Activated naive CD8-positive, alpha-beta T cell treated with anti-CD3 and anti-CD28 coated beads, Interleukin-2, amount 50 U/mL, for 24 hours (primary cell): ENCODE results near the gene FSIP1.

ENCODE experiments used
- ATAC-seq: fragments of 150-1000 bp; cut with Tn5 transposase; one replicate; pipeline ENCODE4 v1.10.0; 2021
- DNase-seq: peaks from one replicate; pipeline ENCODE4 v3.0.0; 2021
- H3K27ac Mint-ChIP-seq: one replicate; pipeline ENCODE4 v1.8.0; 2021; ENCODE audit warnings: mild to moderate bottlenecking, mixed read lengths
- H3K27me3 Mint-ChIP-seq: one replicate; pipeline ENCODE4 v1.8.0; 2021; ENCODE audit warnings: mixed read lengths
- H3K36me3 Mint-ChIP-seq: one replicate; pipeline ENCODE4 v1.8.0; 2021; ENCODE audit warnings: low read depth, mixed read lengths
- H3K4me1 Mint-ChIP-seq: one replicate; pipeline ENCODE4 v1.8.0; 2021; ENCODE audit warnings: mixed read lengths
- H3K4me3 Mint-ChIP-seq: one replicate; pipeline ENCODE4 v1.8.0; 2021; ENCODE audit warnings: mild to moderate bottlenecking, moderate library complexity, mixed read lengths
- H3K9me3 Mint-ChIP-seq: one replicate; pipeline ENCODE4 v1.8.0; 2021; ENCODE audit warnings: mixed read lengths

FSIP1 gene

DNA sequence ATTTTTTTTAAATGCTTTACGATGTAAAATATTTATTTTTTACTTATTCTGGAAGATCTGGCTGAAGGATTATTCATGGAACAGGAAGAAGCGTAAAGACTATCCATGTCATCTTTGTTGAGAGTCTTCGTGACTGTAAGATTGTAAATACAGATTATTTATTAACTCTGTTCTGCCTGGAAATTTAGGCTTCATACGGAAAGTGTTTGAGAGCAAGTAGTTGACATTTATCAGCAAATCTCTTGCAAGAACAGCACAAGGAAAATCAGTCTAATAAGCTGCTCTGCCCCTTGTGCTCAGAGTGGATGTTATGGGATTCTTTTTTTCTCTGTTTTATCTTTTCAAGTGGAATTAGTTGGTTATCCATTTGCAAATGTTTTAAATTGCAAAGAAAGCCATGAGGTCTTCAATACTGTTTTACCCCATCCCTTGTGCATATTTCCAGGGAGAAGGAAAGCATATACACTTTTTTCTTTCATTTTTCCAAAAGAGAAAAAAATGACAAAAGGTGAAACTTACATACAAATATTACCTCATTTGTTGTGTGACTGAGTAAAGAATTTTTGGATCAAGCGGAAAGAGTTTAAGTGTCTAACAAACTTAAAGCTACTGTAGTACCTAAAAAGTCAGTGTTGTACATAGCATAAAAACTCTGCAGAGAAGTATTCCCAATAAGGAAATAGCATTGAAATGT is 186.1 kb downstream of the FSIP1 start:
- Mint-ChIP-seq H3K9me3 (no peaks in the 10 kb centered on the region), H3K36me3 (peaks cover 2% of the 10 kb centered on the region), H3K27ac (no peak overlapping the region), H3K4me1 (peaks cover 8% of the 10 kb centered on the region), H3K4me3 (no peak overlapping the region), H3K27me3 (no peaks in the 10 kb centered on the region)
- DNase-seq = no peak
- ATAC-seq = no peak

DNA sequence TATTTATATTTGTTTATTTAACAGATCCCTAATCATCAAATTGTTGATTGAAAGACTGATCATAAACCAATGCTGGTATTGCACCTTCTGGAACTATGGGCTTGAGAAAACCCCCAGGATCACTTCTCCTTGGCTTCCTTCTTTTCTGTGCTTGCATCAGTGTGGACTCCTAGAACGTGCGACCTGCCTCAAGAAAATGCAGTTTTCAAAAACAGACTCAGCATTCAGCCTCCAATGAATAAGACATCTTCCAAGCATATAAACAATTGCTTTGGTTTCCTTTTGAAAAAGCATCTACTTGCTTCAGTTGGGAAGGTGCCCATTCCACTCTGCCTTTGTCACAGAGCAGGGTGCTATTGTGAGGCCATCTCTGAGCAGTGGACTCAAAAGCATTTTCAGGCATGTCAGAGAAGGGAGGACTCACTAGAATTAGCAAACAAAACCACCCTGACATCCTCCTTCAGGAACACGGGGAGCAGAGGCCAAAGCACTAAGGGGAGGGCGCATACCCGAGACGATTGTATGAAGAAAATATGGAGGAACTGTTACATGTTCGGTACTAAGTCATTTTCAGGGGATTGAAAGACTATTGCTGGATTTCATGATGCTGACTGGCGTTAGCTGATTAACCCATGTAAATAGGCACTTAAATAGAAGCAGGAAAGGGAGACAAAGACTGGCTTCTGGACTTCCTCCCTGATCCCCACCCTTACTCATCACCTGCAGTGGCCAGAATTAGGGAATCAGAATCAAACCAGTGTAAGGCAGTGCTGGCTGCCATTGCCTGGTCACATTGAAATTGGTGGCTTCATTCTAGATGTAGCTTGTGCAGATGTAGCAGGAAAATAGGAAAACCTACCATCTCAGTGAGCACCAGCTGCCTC is 187.1 kb downstream of the FSIP1 start:
- Mint-ChIP-seq H3K36me3 (peaks cover 2% of the 10 kb centered on the region), H3K4me3 (no peak overlapping the region), H3K27me3 (no peaks in the 10 kb centered on the region), H3K27ac (no peak overlapping the region), H3K9me3 (no peaks in the 10 kb centered on the region), H3K4me1 (peaks cover 8% of the 10 kb centered on the region)
- DNase-seq = no peak
- no peak for ATAC-seq

DNA sequence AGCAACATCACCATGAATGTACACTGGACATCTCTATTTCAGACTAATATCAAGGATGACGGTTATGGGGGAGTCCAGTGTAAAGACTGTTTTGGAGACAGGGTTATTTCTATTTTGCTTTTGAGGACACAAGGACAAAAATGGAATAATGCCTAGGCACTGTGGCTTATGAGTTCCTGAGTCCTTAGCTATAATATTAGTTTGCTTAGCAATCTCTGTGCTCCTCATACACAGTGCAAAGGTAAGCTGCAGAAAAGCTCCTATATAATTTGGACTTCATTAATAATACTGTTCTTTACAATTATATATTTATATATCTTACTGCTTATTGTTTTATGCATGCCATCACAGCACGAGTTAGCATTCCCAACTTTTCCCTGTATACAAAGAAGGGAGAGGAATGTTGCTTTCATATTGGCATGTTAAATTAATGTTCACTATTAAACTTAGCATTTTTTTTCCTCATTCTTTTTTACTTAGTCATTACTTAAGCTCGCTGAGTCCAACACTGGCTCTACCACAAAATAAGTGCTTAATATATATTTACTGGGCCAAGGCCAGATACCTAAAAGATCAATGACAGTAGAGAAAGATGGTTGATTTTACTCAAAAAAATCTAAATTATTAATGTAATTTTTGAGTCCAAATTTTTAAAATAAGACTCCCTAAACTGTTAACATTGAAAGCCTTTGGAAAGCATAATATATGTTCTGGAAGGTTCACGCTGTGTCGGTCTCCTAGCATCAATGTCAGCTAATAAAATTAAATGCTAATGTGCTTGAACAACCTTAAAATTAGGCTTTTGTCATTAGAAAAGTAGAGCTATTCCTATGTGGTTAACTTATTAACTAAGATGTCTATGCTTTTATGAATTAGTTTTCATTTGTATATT is 187.9 kb downstream of the FSIP1 start:
- Mint-ChIP-seq H3K36me3 (peaks cover 2% of the 10 kb centered on the region), H3K4me3 (no peak overlapping the region), H3K27ac (no peak overlapping the region), H3K27me3 (no peaks in the 10 kb centered on the region), H3K4me1 (peaks cover 8% of the 10 kb centered on the region), H3K9me3 (no peaks in the 10 kb centered on the region)
- no peak for DNase-seq
- ATAC-seq = no peak

DNA sequence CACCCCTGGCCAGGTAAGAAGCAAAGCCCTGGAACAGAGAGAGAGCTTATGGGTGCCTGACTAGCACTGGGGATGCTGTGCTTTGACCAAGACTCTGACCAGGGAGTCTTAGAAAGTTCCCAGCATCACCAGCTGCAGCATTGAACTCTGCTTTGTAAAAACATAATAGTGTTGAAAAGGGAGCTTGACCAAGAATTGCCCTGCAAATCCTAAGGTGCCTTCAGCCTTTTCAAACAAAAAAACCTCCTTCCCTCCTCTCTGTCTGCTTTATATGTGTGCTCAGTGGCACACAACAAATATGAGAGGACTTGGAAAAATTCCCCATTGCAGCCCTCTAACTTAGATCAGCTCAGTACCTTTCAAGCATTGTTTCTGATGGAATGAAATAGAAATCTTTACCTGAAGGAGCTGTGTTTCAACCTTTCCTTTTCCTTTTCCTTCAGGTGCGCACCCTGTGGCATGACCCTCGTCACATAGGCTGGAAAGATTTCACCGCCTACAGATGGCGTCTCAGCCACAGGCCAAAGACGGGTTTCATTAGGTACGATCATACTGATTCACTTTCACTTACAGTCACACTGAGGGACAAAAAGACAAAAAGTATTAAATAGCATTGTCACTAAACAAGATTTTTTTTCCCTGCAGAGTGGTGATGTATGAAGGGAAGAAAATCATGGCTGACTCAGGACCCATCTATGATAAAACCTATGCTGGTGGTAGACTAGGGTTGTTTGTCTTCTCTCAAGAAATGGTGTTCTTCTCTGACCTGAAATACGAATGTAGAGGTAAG is 188.8 kb downstream of the FSIP1 start:
- peaks cover 2% of the 10 kb centered on the region for H3K36me3 Mint-ChIP-seq
- DNase-seq (peak; percentile 30), ATAC-seq (peak; percentile 86)
- no peaks in the 10 kb centered on the region for H3K9me3 Mint-ChIP-seq
- H3K27ac Mint-ChIP-seq = no peak overlapping the region
- peak overlapping the region; percentile 20 for H3K4me3 Mint-ChIP-seq
- H3K27me3 Mint-ChIP-seq = no peaks in the 10 kb centered on the region
- H3K4me1 Mint-ChIP-seq = peaks cover 8% of the 10 kb centered on the region

- Mint-ChIP-seq H3K4me1 (peaks cover 8% of the 10 kb centered on the region), H3K4me3 (no peak overlapping the region), H3K36me3 (peaks cover 2% of the 10 kb centered on the region), H3K9me3 (no peaks in the 10 kb centered on the region), H3K27me3 (no peaks in the 10 kb centered on the region), H3K27ac (no peak overlapping the region)
- ATAC-seq (no peak), DNase-seq (no peak)
Measured at GRCh38 chr15:39593071-39593655, 189.5 kb downstream of the FSIP1 start.

DNA sequence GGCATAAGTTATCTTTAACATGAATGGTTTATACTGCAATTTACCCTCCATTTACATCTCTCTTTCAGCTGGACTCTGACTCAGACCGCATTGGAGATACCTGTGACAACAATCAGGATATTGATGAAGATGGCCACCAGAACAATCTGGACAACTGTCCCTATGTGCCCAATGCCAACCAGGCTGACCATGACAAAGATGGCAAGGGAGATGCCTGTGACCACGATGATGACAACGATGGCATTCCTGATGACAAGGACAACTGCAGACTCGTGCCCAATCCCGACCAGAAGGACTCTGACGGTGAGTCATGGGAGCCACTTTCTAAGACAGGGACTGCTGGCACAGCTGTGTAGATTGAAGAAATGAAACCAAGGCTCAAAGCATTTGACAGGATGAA is 190.1 kb downstream of the FSIP1 start:
- Mint-ChIP-seq H3K9me3 (no peaks in the 10 kb centered on the region), H3K36me3 (peaks cover 2% of the 10 kb centered on the region), H3K27ac (no peak overlapping the region), H3K27me3 (no peaks in the 10 kb centered on the region), H3K4me1 (peaks cover 8% of the 10 kb centered on the region), H3K4me3 (no peak overlapping the region)
- ATAC-seq (no peak), DNase-seq (no peak)

DNA sequence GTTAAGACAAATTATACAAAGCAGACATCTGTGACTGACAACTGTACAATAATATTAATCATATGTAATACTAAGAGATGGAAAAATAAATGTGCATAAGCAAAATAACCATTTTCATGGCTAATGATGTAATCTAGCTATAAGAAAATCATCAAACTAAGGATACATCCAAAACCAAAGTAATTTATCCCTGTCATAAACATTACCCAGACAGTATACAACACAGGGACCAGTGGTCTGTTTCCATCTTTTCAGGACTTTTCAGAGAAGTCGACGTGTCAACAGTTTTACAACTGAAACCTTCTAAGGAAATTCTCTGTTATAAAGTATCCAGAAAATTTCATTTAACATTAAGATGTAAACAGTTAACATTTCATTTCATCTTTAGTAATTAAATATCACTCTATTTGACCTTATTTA is 190.7 kb downstream of the FSIP1 start:
- Mint-ChIP-seq H3K4me3 (no peak overlapping the region), H3K9me3 (no peaks in the 10 kb centered on the region), H3K4me1 (peaks cover 8% of the 10 kb centered on the region), H3K27me3 (no peaks in the 10 kb centered on the region), H3K27ac (no peak overlapping the region), H3K36me3 (peaks cover 2% of the 10 kb centered on the region)
- ATAC-seq = no peak
- no peak for DNase-seq

DNA sequence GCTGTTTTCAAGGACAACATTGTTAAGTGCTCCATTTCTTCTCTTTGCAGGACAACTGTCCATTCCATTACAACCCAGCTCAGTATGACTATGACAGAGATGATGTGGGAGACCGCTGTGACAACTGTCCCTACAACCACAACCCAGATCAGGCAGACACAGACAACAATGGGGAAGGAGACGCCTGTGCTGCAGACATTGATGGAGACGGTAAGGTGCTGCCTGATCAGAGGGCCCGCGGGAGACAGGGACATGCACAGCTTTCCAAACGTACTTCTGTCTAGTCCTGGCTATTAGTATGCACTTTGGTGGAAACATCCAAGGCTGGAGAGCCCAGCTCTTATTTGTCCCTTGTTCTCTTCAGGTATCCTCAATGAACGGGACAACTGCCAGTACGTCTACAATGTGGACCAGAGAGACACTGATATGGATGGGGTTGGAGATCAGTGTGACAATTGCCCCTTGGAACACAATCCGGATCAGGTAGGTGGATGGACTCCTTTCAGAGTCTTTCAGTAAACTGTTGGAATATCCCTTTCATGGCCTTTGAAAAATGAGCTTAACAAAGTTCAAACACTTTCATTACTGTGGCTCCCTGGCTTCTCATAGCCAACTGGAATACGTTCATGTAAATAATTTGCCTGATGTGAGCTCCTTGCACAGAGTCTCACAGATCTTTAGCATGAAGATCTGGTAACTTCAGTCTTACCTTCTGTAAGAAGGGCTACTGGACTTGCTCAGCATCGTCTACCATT is 191.3 kb downstream of the FSIP1 start:
- Mint-ChIP-seq H3K9me3 (no peaks in the 10 kb centered on the region), H3K4me3 (no peak overlapping the region), H3K27me3 (no peaks in the 10 kb centered on the region), H3K27ac (no peak overlapping the region), H3K36me3 (peaks cover 2% of the 10 kb centered on the region), H3K4me1 (peaks cover 8% of the 10 kb centered on the region)
- DNase-seq = no peak
- no peak for ATAC-seq

GRCh38 chr15:39589815-39590644 is 192.6 kb downstream of the FSIP1 start:
- peaks cover 8% of the 10 kb centered on the region for H3K4me1 Mint-ChIP-seq
- no peaks in the 10 kb centered on the region for H3K9me3 Mint-ChIP-seq
- H3K4me3 Mint-ChIP-seq = no peak overlapping the region
- H3K27me3 Mint-ChIP-seq = no peaks in the 10 kb centered on the region
- ATAC-seq (no peak), DNase-seq (no peak)
- no peak overlapping the region for H3K27ac Mint-ChIP-seq
- peaks cover 2% of the 10 kb centered on the region for H3K36me3 Mint-ChIP-seq

- Mint-ChIP-seq H3K4me3 (no peak overlapping the region), H3K9me3 (no peaks in the 10 kb centered on the region), H3K27me3 (no peaks in the 10 kb centered on the region), H3K36me3 (peaks cover 2% of the 10 kb centered on the region), H3K27ac (no peak overlapping the region), H3K4me1 (peaks cover 7% of the 10 kb centered on the region)
- DNase-seq = no peak
- no peak for ATAC-seq
Measured at GRCh38 chr15:39589193-39589814, 193.3 kb downstream of the FSIP1 start.

GRCh38 chr15:39588531-39589192 is 194.0 kb downstream of the FSIP1 start:
- Mint-ChIP-seq H3K27me3 (peaks cover 2% of the 10 kb centered on the region), H3K4me3 (no peak overlapping the region), H3K9me3 (no peaks in the 10 kb centered on the region), H3K27ac (no peak overlapping the region), H3K4me1 (peaks cover under 1% of the 10 kb centered on the region), H3K36me3 (no peaks in the 10 kb centered on the region)
- no peak for ATAC-seq
- DNase-seq = no peak
